ENCODE results near the gene DOCK4.

DNA sequence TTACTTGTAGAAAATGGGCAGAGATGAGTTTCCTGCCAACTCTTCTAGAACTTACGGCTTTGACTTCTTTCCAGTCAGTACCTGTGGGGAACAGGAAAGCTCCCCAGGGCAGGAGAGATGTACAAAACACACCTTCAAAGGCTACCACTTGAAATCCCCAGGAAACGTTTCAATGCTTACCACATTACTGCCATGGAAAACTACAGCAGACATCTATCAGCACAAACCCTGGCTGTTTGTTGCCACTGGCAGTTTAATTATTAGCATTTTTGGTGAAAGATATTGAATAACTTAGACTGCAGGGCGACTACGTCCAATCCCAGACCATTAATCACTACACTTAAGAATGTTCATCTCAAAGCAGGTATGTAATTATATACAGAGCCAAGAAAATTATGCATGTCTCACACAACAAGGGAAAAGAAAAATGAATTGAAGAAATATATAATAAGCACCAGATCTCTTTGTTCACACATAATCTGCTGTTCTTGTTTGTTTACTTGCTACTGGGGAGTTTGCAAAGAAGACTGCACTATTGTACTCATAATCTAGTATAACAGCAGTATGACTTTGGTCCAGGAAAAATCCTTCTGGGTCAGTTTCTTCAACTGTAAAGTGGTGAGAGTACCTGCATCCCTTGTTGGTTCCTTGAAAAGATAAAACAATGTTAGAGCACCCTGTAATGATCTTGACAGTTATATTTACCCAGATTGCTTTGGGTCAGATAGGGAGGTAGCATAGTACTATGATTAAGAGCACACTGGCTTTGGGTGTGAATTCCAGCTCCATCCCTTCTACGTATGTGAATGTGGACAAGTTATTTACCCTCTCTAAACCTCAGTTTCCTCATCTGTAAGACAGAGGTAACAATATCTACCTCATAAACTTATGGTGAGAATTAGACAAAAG lies 138.3 kb downstream of the DOCK4 start:
- TF ChIP-seq, protein P1, sequence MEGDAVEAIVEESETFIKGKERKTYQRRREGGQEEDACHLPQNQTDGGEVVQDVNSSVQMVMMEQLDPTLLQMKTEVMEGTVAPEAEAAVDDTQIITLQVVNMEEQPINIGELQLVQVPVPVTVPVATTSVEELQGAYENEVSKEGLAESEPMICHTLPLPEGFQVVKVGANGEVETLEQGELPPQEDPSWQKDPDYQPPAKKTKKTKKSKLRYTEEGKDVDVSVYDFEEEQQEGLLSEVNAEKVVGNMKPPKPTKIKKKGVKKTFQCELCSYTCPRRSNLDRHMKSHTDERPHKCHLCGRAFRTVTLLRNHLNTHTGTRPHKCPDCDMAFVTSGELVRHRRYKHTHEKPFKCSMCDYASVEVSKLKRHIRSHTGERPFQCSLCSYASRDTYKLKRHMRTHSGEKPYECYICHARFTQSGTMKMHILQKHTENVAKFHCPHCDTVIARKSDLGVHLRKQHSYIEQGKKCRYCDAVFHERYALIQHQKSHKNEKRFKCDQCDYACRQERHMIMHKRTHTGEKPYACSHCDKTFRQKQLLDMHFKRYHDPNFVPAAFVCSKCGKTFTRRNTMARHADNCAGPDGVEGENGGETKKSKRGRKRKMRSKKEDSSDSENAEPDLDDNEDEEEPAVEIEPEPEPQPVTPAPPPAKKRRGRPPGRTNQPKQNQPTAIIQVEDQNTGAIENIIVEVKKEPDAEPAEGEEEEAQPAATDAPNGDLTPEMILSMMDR (IDR thresholded peaks at IDR 0.05), result no peak
- no peak for TF ChIP-seq POLR2A (IDR thresholded peaks at IDR 0.05)

Measured in thyroid gland (tissue), 4 donors.